NCI-H510A treated with DMSO at 0.1 percent for 48 hours (cell line): ENCODE data around the gene EPM2A.
A peak's percentile ranks its signal among the peaks of the same experiment; 100 is the strongest.
"Not testable (repeated sequence)": the region's sequence is repeated elsewhere in the genome, so short reads cannot be mapped to it uniquely, and the experiment has no call there.

ENCODE experiments used
- DNase-seq: peaks from one replicate; lab custom pipeline; 2025; lab: John Stamatoyannopoulos, UW

EPM2A gene

GRCh38 chr6:145735356-145736165, at the start of gene EPM2A:
TSS of gene EPM2A (minus strand) at chr6:145735520. CDS start at chr6:145735498, 22 bp downstream.
- peak; percentile 52 for DNase-seq

GRCh38 chr6:145784683-145785082, 49.4 kb upstream of the EPM2A start:
- no peak for DNase-seq

GRCh38 chr6:145783796-145784195, 48.5 kb upstream of the EPM2A start:
- DNase-seq = no peak

GRCh38 chr6:145772846-145773245, 37.5 kb upstream of the EPM2A start:
- DNase-seq = no peak

- no peak for DNase-seq
Measured at GRCh38 chr6:145765449-145765848, 30.1 kb upstream of the EPM2A start.

- no peak for DNase-seq
Measured at GRCh38 chr6:145763742-145764141, 28.4 kb upstream of the EPM2A start.

- DNase-seq = no peak
Measured at GRCh38 chr6:145761584-145761983, 26.3 kb upstream of the EPM2A start.

GRCh38 chr6:145758113-145758512, 22.8 kb upstream of the EPM2A start:
- DNase-seq = no peak

GRCh38 chr6:145756170-145756662, 20.9 kb upstream of the EPM2A start:
- DNase-seq = no peak

GRCh38 chr6:145755682-145756081, 20.4 kb upstream of the EPM2A start:
- DNase-seq = no peak

GRCh38 chr6:145752638-145753037, 17.3 kb upstream of the EPM2A start:
- no peak for DNase-seq

GRCh38 chr6:145749632-145750031, 14.3 kb upstream of the EPM2A start:
- DNase-seq = no peak

- DNase-seq = no peak
Measured at GRCh38 chr6:145745861-145746260, 10.5 kb upstream of the EPM2A start.

GRCh38 chr6:145744619-145745018, 9.3 kb upstream of the EPM2A start:
- no peak for DNase-seq

- DNase-seq = no peak
Measured at GRCh38 chr6:145743332-145743731, 8.0 kb upstream of the EPM2A start.

- DNase-seq = not testable (repeated sequence)
Measured at GRCh38 chr6:145742472-145742871, 7.2 kb upstream of the EPM2A start.

GRCh38 chr6:145739685-145740084, 4.4 kb upstream of the EPM2A start:
- DNase-seq = not testable (repeated sequence)

GRCh38 chr6:145738265-145738664, 2.9 kb upstream of the EPM2A start:
- DNase-seq = no peak

- no peak for DNase-seq
Measured at GRCh38 chr6:145736661-145737144, 1.4 kb upstream of the EPM2A start.

GRCh38 chr6:145734486-145735355, 599 bp downstream of the EPM2A start:
- peak; percentile 58 for DNase-seq

GRCh38 chr6:145733810-145734209, 1.5 kb downstream of the EPM2A start:
- DNase-seq = peak; percentile 21

GRCh38 chr6:145733207-145733606, 2.1 kb downstream of the EPM2A start:
- no peak for DNase-seq

GRCh38 chr6:145731447-145731846, 3.9 kb downstream of the EPM2A start:
- no peak for DNase-seq
